Activated CD4-positive, alpha-beta T cell treated with anti-CD3 and anti-CD28 coated beads for 36 hours (primary cell): ENCODE measurements around the gene MYOF. TPM values are rescaled to one million over a fixed set of nuclear protein-coding genes. Genes with fewer than 3 reads are reported as not detected.
A peak's percentile ranks its signal among the peaks of the same experiment; 100 is the strongest.

Experiments used
- ATAC-seq: fragments of 200-7000 bp; cut with Tn5 transposase; one replicate; pipeline ENCODE4 v1.10.0; 2021; ENCODE audit warnings: mild to moderate bottlenecking, moderate library complexity
- CTCF ChIA-PET: fragments of 350-600 bp; sonication (Branson Sonifier 250); formaldehyde crosslinking; loops from one replicate; lab custom pipeline; 2021; ENCODE audit warnings: antibody characterized with exemption; lab: Charles Lee
- POLR2A ChIA-PET: fragments of 350-600 bp; sonication (Branson Sonifier 250); formaldehyde crosslinking; loops from one replicate; lab custom pipeline; 2021; ENCODE audit warnings: antibody characterized with exemption, inconsistent platforms; lab: Charles Lee
- DNase-seq: peaks from one replicate; pipeline ENCODE4 v3.0.0-alpha.2; 2020
- H3K27ac Mint-ChIP-seq: one replicate; pipeline ENCODE4 v1.8.0; 2021; ENCODE audit warnings: mixed read lengths
- H3K27me3 Mint-ChIP-seq: one replicate; pipeline ENCODE4 v1.8.0; 2021; ENCODE audit warnings: mixed read lengths
- H3K36me3 Mint-ChIP-seq: one replicate; pipeline ENCODE4 v1.8.0; 2021; ENCODE audit warnings: low read depth, mixed read lengths
- H3K4me1 Mint-ChIP-seq: one replicate; pipeline ENCODE4 v1.8.0; 2021; ENCODE audit warnings: mixed read lengths
- H3K4me3 Mint-ChIP-seq: one replicate; pipeline ENCODE4 v1.8.0; 2021; ENCODE audit warnings: mild to moderate bottlenecking, moderate library complexity, mixed read lengths
- H3K9me3 Mint-ChIP-seq: one replicate; pipeline ENCODE4 v1.8.0; 2021; ENCODE audit warnings: low read depth, mixed read lengths
- intact Hi-C, 2 experiments: fragments of 100-400 bp; cut with DNase I in 1 of 2; cut with micrococcal nuclease in 1 of 2; formaldehyde crosslinking; loops; one replicate each; pipeline versions ENCODE4 v1.14.2 to v1.15.1; 2022 to 2024; cut with DNase I, micrococcal nuclease
- total RNA-seq, 2 experiments: library from RNA; stranded (reverse); gene quantifications; one replicate each; pipeline ENCODE4 v1.2.3, GENCODE V29; 2021

The MYOF gene
- total RNA-seq, 2 experiments from 2014 or later, result 37.8 to 40.0 TPM

GRCh38 chr10:93390306-93391090, 91.6 kb downstream of the MYOF start:
- no peak for ATAC-seq
- no peak overlapping the region for H3K4me3 Mint-ChIP-seq
- H3K36me3 Mint-ChIP-seq, result peaks cover 20% of the 10 kb centered on the region
- H3K27me3 Mint-ChIP-seq, result no peaks in the 10 kb centered on the region
- peaks cover 24% of the 10 kb centered on the region for H3K4me1 Mint-ChIP-seq
- ChIA-PET CTCF (interaction anchor here (0.7 to 8.6 kb wide), 4 partner anchors 13 to 532 kb away, joined by 3 to 68 read pairs (median 6); partner anchors contain the start of gene MYOF), POLR2A (interaction anchor here (0.6 to 0.7 kb wide), 2 partner anchors 23 to 542 kb away, joined by 3 to 4 read pairs; no protein-coding TSS in a partner anchor)
- DNase-seq, result no peak
- no peak overlapping the region for H3K27ac Mint-ChIP-seq
- no peaks in the 10 kb centered on the region for H3K9me3 Mint-ChIP-seq
- intact Hi-C loops, result no loop called here

- DNase-seq (peak; percentile 19), ATAC-seq (peak; percentile 69)
- Mint-ChIP-seq H3K4me1 (peaks cover 29% of the 10 kb centered on the region), H3K9me3 (no peaks in the 10 kb centered on the region), H3K4me3 (no peak overlapping the region), H3K36me3 (peaks cover 25% of the 10 kb centered on the region), H3K27ac (peak overlapping the region; percentile 55), H3K27me3 (no peaks in the 10 kb centered on the region)
- POLR2A ChIA-PET, result no interaction called here
- intact Hi-C loops, result no loop called here
- CTCF ChIA-PET, result interaction anchor here (0.8 to 8.6 kb wide), 5 partner anchors 10 to 101 kb away, joined by 3 to 68 read pairs (median 4); no protein-coding TSS in a partner anchor
Observed at GRCh38 chr10:93386631-93387369, 95.3 kb downstream of the MYOF start.

GRCh38 chr10:93385345-93385744, 96.8 kb downstream of the MYOF start:
- intact Hi-C loops, result no loop called here
- Mint-ChIP-seq H3K36me3 (peaks cover 31% of the 10 kb centered on the region), H3K4me1 (peaks cover 32% of the 10 kb centered on the region), H3K9me3 (no peaks in the 10 kb centered on the region), H3K27ac (no peak overlapping the region), H3K27me3 (no peaks in the 10 kb centered on the region), H3K4me3 (no peak overlapping the region)
- ATAC-seq, result no peak
- no peak for DNase-seq
- ChIA-PET CTCF (interaction anchor here (0.8 to 8.6 kb wide), 3 partner anchors 8 to 97 kb away, joined by 3 to 68 read pairs (median 5); partner anchors contain the start of gene MYOF), POLR2A (no interaction called here)

GRCh38 chr10:93384006-93384405, 98.1 kb downstream of the MYOF start:
- POLR2A ChIA-PET, result no interaction called here
- peaks cover 34% of the 10 kb centered on the region for H3K36me3 Mint-ChIP-seq
- ATAC-seq, result no peak
- DNase-seq, result no peak
- no peak overlapping the region for H3K27ac Mint-ChIP-seq
- H3K9me3 Mint-ChIP-seq, result no peaks in the 10 kb centered on the region
- peaks cover 45% of the 10 kb centered on the region for H3K4me1 Mint-ChIP-seq
- H3K27me3 Mint-ChIP-seq, result no peaks in the 10 kb centered on the region
- CTCF ChIA-PET, result interaction anchor here (1.0 to 14.4 kb wide), 4 partner anchors 7 to 127 kb away, joined by 4 to 378 read pairs (median 36); partner anchors contain the start of gene MYOF
- H3K4me3 Mint-ChIP-seq, result no peak overlapping the region
- intact Hi-C loops, result no loop called here

GRCh38 chr10:93383562-93383981, 98.6 kb downstream of the MYOF start:
- POLR2A ChIA-PET, result no interaction called here
- no peak for DNase-seq
- Mint-ChIP-seq H3K36me3 (peaks cover 36% of the 10 kb centered on the region), H3K27ac (no peak overlapping the region), H3K9me3 (no peaks in the 10 kb centered on the region), H3K4me1 (peaks cover 49% of the 10 kb centered on the region), H3K4me3 (no peak overlapping the region), H3K27me3 (no peaks in the 10 kb centered on the region)
- ATAC-seq, result no peak
- CTCF ChIA-PET, result interaction anchor here (0.8 to 14.4 kb wide), 5 partner anchors 7 to 256 kb away, joined by 4 to 378 read pairs (median 4); partner anchors contain the start of gene MYOF
- intact Hi-C loops, result no loop called here

GRCh38 chr10:93379731-93380575, 102.2 kb downstream of the MYOF start:
- ChIA-PET CTCF (interaction anchor here (0.8 to 14.4 kb wide), 17 partner anchors 8 to 264 kb away, joined by 3 to 378 read pairs (median 5); partner anchors contain the start of genes CEP55 and MYOF), POLR2A (interaction anchor here (0.6 to 1.6 kb wide), 4 partner anchors 61 to 103 kb away, joined by 3 to 15 read pairs (median 4); partner anchors contain the start of gene MYOF)
- intact Hi-C loops, result loop anchor here (1.0 to 5.0 kb wide), 5 partner anchors 31 to 322 kb away; partner anchors contain the start of genes CEP55 (in 1 of the 2) and FRA10AC1 (in 1 of the 2)
- peak overlapping the region; percentile 99 for H3K27ac Mint-ChIP-seq
- H3K36me3 Mint-ChIP-seq, result peaks cover 25% of the 10 kb centered on the region
- no peaks in the 10 kb centered on the region for H3K9me3 Mint-ChIP-seq
- H3K4me3 Mint-ChIP-seq, result peak overlapping the region; percentile 50
- DNase-seq (peak; percentile 74), ATAC-seq (peak; percentile 88)
- H3K4me1 Mint-ChIP-seq, result peaks cover 56% of the 10 kb centered on the region
- H3K27me3 Mint-ChIP-seq, result no peaks in the 10 kb centered on the region

- ChIA-PET CTCF (interaction anchor here (1.1 to 14.4 kb wide), 11 partner anchors 16 to 263 kb away, joined by 3 to 378 read pairs (median 6); partner anchors contain the start of genes CEP55 and MYOF), POLR2A (interaction anchor here (1.0 to 1.6 kb wide), 3 partner anchors 61 to 103 kb away, joined by 3 to 15 read pairs (median 4); partner anchors contain the start of gene MYOF)
- DNase-seq, result peak; percentile 53
- H3K27me3 Mint-ChIP-seq, result peaks cover 4% of the 10 kb centered on the region
- H3K4me3 Mint-ChIP-seq, result peak overlapping the region; percentile 50
- no peaks in the 10 kb centered on the region for H3K9me3 Mint-ChIP-seq
- peaks cover 56% of the 10 kb centered on the region for H3K4me1 Mint-ChIP-seq
- H3K36me3 Mint-ChIP-seq, result peaks cover 28% of the 10 kb centered on the region
- ATAC-seq, result peak; percentile 81
- intact Hi-C loops, result loop anchor here (1.0 to 5.0 kb wide), 5 partner anchors 32 to 323 kb away; partner anchors contain the start of genes CEP55 (in 1 of the 2) and FRA10AC1 (in 1 of the 2)
- H3K27ac Mint-ChIP-seq, result peak overlapping the region; percentile 99
Observed at GRCh38 chr10:93378997-93379730, 103.0 kb downstream of the MYOF start.

GRCh38 chr10:93378039-93378438, 104.1 kb downstream of the MYOF start:
- Mint-ChIP-seq H3K27ac (no peak overlapping the region), H3K36me3 (peaks cover 29% of the 10 kb centered on the region), H3K4me3 (no peak overlapping the region), H3K27me3 (peaks cover 5% of the 10 kb centered on the region), H3K9me3 (no peaks in the 10 kb centered on the region), H3K4me1 (peaks cover 51% of the 10 kb centered on the region)
- CTCF ChIA-PET, result interaction anchor here (1.8 to 14.4 kb wide), 8 partner anchors 9 to 134 kb away, joined by 6 to 378 read pairs (median 46); partner anchors contain the start of genes CEP55 and MYOF
- ATAC-seq, result no peak
- intact Hi-C loops, result loop anchor here (2.0 to 5.0 kb wide), 4 partner anchors 33 to 304 kb away; partner anchors contain the start of gene CEP55 (in 1 of the 2)
- POLR2A ChIA-PET, result interaction anchor here (2.9 kb wide), 1 partner anchor 105 kb away, joined by 15 read pairs; the partner anchor contains the start of gene MYOF
- DNase-seq, result no peak
